HG03060 (cell line): ENCODE measurements around the gene TMX1.

Experiments used
- ATAC-seq: cut with Tn5 transposase; IDR thresholded peaks from one replicate; pipeline ENCODE4 v1.9.1; 2021; ENCODE audit warnings: low read depth, moderate number of reproducible peaks; ENCODE audit not compliant: unreplicated experiment

TMX1 gene

DNA sequence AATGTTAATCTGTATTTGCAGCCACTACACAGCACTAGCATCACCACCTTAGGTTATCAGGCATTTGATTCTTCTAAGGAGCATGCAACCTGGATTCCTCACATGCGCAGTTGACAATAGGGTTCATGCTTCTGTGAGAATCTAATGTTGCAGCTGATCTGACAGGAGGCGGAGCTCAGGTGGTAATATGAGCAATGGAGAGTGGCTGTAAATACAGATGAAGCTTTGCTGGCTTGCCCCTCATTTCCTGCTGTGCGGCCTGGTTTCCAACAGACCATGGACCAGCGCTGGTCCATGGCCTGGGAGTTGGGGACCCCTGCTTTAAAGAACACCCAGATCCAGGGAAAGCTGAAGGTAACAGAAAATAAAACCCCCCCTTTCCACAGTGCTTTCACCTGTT lies 51.0 kb downstream of the TMX1 start:
- no peak for ATAC-seq

DNA sequence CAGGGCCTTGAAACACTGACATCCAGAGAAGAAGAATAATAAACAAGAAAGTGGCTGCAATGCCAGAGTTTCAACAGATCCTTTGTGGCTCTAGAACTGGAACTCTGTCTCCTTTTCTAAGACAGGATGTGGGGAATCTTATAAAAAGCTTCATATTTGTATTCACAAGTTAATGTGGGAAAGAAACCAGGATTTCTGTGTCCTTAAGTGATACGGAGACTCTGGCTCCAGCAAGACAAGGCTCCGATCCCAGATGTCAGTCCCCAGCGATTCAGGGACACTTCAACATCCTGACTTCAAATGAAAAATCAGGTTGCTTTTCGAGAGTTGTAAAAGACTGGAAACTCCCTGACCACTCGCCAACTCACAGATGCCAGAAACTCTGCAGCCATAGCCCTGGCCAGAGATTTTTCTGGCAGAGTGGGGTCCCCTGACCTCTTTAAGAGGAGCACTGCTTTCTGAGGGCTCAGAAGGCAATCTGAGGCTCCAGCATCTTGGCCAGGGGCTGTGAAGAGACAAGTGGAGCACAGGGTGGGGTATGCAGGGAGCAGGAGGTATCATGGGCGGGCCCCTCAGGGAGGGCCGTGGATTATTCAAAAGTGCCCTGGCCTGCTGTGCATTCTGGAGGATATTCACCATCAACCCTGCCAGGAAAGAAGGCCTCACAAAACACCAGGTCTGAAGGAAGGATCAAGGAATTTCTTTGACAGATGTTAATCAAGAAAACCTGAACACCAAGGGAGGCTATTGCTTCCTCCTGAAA lies 53.3 kb downstream of the TMX1 start:
- ATAC-seq = no peak

DNA sequence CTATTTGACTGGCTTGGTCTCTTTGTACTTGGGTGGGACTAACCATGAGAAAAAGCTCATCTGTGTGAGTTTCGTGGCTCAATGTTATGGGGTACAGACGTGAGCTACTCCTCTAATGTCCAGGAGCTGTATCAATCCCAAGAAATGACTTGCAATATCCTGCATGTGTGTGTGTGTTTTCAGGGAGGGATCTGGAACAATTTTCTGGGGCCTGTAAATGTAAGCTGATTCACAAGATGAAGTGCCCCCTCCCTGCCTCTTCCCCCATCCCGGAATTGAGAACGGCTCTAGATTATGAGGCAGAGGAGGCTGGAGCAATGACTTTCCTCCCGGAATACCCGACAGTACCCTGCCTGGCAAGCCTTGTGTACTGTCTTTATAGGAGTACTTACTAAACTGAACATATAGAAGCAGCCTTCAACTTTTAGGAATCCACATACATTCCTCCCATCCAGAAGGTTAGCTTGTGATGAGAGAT lies 53.9 kb downstream of the TMX1 start:
- ATAC-seq = no peak

DNA sequence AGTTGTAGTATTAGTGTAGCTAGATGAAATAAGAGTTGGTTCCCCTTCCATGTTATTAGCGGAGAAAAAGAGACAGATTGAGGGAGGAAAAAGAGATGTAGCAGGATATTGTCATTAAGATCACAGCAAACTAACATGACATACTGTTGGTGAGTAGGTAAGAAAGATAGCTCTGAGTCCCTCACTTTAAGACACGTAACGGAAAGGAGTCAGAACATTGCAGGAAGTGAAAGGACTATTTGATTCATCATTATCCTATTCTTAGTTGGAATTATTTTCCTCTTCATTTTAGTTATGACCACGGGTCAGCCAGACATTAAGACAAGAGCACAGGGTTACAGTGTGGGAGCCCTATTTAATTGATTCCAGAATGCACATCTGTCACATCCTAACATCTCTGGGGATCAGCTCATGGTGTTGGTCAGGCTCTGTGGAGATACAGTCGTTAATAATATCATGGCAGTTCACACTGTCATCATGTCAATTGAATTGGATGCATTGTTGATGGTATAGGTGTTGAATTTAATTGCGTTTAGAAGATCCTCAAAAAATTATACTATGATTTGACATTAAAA lies 55.0 kb downstream of the TMX1 start:
- no peak for ATAC-seq

DNA sequence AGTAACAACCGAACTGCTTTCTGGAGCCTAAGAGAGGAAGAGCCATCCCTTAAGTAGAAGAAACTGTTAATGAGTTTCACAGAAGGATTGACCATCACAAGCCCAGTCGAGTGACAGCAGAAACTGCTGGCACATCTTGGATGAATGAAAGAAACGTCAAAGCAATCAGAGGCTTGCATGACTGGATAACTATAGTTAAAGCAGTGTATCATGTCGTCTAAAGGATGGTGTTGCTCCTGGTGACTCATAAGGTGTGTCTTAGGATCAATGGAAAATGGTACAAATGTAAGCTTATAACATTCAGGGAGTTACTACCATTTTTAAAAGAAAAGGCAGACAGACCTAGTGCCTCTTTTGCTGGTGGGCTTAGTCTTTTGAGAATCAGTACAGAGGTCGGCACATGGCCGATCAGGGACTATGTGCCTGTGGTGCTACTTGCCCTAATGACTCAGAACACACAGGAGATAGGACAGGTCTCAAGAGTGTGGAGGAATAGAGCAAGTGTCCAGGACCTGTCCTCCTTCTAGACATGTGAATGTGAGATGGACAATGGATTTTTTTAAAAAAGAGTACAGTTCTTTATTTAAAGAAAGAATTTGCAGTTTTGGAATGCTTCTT lies 55.7 kb downstream of the TMX1 start:
- no peak for ATAC-seq

DNA sequence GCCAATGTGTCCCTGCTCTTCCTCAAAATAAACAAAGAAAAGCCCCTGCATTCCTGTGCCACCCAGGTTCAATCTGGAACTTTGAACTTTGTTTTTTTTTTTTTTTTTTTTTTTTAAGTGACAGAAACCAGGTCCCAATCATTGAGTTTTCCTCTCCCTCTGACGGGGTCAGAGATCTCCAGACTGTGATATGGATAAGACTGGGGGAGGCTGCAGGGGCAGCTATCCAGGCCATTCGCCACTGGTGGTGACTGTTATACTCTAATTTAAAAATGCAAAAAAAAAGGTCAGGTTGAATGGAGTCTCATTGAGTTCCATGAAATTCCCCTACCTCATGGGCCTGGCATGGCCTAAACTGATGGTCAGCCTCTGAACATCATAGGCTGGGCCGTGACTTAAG lies 57.0 kb downstream of the TMX1 start:
- no peak for ATAC-seq

DNA sequence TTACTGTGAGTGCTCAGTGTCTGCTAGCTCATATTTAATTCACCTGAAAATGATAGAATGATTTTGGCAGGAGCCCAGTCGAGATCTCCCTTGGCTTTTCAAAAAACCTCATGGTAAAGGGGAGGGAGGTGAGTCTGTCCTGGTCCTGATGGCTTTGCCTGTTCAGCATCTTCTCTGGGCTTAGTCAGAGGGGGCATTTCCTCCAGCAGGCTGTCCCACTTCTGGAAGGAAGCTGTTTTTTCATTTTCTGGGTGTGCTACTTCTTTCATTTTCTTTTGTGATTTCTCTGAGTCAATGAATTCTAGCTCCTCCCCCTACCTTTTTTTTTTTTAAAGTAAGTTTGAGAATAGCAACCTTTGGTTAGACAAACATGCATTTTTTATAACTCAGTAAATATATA lies 58.8 kb downstream of the TMX1 start:
- no peak for ATAC-seq

DNA sequence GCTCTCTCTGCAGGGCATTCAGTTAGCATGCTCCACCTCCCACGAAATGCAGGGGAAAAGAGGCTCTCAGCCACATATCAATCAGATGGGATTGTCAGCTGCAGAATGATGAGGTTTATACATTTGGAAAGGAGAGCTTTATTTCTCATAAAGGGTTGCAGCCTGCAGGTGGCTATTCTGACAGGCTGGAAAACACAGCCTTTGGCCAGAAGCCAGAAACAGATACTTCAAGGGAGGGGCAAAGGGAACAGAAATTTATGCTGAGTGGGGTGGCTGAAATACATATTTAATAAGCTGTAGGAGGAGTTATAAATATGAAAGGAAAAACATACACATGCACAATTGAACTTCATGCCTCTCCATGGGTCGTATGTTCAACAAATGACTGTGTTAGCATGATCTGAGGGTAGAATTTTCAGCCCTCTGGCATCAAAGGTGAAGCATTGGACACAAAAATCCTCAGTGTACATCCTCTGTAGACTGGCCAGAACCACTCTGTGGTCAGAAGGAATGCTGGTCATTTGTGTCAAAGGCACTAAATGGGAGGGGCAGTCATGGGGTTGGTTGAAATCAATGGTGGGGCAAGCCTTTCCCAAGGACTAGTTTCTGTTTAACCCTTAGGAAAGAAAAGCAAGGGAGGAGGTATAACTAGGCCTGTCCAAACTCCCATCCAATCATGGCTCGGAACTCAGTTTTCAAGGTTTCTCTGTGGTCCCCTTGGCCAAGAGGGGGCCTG lies 62.4 kb downstream of the TMX1 start:
- ATAC-seq = no peak

DNA sequence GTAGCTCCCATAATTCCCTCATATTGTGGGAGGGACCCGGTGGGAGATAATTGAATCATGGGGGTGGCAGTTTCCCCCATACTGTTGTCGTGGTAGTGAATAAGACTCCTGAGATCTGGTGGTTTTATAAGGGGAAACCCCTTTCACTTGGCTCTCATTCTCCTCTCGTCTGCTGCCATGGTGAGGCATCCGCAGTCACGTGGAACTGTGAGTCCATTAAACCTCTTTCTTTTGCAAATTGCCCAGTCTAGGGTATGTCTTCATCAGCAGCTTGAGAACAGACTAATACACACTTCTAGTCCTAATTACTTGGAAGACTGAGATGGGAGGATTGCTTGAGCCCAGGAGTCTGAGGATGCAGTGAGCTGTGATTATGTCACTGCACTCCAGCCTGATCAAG lies 64.4 kb downstream of the TMX1 start:
- ATAC-seq = no peak

DNA sequence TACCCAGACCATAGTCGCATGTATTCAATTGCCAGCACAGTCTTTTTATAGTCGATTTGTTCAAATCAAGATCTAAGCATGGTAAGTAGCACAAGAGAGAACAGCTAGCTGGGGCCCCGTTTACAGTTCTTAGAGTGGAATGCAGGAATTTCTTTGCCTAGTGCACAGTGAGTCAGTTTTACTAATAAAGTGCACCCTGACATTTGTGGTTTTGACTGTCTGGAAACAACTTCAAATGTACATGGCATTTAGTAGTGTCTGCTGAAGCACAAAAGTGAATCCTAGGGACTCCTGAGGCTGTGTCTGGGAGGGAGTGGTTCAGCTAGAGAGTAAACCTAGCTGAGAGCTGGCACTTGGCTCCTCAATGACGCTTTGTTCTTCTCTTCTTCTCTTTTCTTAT lies 64.9 kb downstream of the TMX1 start:
- no peak for ATAC-seq

DNA sequence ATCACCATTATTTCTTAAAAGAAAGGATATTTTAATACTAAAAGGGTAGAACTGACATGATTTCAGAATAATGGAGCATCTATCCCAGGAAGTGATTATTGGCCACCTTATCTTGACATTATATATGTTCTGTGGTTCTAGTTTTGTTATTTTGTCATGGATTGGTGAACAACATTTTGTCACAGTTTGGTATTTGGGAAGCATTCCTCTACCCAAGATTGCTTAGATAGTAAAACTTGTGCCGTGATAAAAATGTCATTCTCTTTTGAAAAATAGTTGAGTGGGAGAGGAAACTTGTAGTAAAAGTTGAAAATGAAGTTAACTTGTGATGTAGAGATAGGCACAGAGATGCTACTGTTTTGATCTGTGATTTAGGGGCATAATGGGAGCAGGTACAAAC lies 65.7 kb downstream of the TMX1 start:
- no peak for ATAC-seq
